Inflammatory macrophage (primary cell): ENCODE measurements around the gene SDHC.
"Not testable (repeated sequence)": the region's sequence is repeated elsewhere in the genome, so short reads cannot be mapped to it uniquely, and the experiment has no call there.

Source experiments
- DNase-seq, 2 donors: peaks; one replicate each; pipeline ENCODE4 v3.0.0-alpha.2; 2020 to 2022

The SDHC gene

GRCh38 chr1:161388639-161389038 is 74.5 kb downstream of the SDHC start:
- no peak for DNase-seq

DNA sequence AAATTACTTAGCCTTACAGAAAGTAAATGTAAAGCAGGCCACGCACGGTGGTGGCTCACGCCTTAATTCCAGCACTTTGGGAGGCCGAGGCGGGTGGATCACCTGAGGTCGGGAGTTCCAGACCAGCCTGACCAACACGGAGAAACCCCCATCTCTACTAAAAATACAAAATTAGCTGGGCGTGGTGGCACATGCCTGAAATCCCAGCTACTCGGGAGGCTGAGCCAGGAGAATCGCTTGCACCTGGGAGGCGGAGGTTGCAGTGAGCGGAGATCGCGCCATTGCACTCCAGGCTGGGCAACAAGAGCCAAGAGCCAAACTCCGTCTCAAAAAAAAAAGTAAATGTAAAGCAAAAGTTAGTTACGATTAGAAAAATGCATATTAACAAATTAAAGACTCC is 75.0 kb downstream of the SDHC start:
- DNase-seq: not testable (repeated sequence)

DNA sequence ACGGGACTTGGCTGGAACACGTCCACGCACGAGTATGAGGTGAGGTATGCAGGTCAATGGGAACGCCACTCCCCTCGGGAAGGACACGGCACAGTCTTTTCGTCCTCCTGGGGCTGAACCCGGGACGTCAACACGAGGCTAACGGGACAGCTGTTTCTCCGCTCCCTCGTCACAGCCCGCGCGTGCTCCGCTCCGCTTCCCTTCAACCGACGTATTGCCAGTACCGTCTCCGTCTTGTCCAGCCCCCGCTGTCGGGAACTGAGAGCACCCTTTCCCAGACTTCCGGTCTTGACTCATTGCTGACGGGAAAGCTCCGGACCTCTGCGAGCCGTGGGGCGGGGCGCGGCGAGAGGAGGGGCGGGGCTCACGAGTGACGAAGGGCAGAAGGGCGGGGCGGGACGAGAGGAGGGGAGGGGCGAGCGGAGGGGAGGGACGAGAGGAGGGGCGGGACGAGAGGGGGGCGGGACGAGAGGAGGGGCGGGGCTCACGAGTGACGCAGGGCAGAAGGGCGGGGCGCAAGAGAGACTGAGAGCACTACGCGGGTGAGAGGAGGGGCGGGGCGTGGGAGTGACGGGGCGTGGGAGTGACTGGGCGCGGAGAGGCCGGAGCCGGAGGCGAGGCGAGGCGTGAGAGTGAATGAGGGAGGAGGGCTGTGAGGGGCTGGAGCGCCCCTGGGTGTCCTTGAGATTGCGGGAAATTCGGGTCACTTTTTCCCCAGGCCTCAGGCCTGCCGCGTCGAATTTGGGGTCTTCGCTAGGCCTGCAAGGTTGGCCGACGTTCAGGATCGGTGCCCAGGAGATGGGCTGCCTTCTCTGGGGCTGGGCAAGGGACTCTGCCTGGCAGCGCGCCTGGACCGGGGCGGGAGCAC is 75.7 kb downstream of the SDHC start:
- peak; percentile 97 to 98 for DNase-seq

DNA sequence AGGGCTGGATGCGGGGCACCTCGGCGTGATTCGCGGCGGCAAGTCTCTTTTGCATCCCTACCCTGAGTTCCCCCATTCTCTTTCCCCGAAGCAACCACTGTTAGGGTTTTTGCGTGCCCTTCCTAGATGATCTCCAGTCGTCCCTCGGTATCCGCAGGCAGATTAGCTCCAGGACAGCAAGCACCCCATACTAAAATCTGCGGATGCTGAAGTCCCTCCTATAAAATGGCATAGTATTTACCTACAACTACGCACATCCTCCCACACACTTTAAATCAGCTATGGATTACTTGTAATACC is 76.3 kb downstream of the SDHC start:
- DNase-seq: no peak

- DNase-seq: not testable (repeated sequence)
Measured at GRCh38 chr1:161391136-161391535, 77.0 kb downstream of the SDHC start.

GRCh38 chr1:161391611-161392010 is 77.4 kb downstream of the SDHC start:
- DNase-seq: no peak

DNA sequence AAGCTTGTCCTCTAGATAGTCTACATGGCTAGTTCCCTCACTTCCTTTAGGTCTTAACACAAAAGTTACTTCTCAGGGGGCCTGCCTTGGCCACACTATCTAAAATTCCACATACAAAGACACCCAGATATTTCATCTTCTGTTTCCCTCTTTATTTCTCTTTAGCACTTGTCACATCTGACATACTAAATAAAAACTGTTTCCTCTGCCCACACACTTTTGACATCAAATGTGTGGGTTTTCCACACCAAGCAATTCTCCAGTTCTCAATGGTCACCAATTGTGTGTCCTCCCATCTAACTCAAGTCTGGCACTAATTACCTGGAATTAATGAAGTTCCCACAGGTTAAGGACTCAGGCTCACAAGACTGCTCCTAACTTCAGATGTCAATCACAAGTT is 79.0 kb downstream of the SDHC start:
- peak; percentile 25 to 47 for DNase-seq

GRCh38 chr1:161397038-161397437 is 82.9 kb downstream of the SDHC start:
- not testable (repeated sequence) for DNase-seq

- DNase-seq: no peak
Measured at GRCh38 chr1:161398900-161399256, 84.7 kb downstream of the SDHC start.

DNA sequence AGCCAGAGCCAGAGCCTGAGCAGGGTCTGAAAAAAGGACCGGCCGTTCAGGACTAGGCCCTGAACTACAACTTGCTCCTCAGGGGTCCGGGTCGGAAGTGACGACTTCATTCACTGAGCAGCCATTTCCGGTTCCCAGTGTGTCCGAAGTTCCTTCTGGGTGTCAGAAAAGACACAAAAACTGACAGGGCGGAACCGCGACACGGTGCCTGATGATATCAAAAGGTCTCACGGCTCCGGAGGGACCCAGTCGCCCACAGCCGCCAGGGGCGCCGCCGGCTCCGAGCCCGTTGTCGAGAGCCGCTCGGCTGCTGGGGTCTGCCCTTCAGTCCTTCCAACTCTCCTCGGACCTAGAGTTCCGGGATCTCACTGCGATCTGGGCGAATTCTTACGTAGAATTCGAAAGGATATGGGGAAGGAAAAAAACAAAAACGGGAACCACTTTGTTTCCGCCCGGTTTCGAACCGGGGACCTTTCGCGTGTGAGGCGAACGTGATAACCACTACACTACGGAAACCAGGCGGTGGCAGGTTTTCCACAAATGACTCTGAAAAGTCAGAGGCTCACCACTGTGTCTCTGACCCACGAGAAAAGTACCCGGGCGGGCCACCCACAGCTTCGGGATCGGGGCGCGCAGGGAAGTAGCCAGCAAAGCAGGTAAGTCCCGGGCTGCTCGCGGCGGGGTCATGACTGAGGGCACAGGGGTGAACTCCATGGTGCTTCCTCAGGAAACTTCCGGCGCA is 85.2 kb downstream of the SDHC start:
- DNase-seq: peak; percentile 91 to 96

DNA sequence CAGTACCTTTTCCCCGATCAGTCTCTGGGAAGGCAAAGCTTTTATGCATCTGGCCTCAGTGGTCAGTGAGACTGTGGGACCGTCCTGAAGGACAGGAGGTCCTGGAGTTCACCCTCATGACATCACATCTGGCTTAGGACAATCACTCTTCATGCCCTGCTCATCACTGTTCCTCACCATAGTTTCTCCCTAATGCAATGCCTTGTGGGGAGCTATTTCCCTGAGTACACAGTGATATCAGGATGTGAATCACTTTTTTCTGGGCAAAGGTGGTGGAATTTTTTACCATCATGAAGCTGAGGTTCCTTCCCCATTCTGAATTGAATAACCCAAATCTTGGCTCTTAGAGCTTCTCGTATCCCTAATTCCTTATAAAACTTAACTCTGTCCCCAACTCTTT is 88.3 kb downstream of the SDHC start:
- no peak for DNase-seq

DNA sequence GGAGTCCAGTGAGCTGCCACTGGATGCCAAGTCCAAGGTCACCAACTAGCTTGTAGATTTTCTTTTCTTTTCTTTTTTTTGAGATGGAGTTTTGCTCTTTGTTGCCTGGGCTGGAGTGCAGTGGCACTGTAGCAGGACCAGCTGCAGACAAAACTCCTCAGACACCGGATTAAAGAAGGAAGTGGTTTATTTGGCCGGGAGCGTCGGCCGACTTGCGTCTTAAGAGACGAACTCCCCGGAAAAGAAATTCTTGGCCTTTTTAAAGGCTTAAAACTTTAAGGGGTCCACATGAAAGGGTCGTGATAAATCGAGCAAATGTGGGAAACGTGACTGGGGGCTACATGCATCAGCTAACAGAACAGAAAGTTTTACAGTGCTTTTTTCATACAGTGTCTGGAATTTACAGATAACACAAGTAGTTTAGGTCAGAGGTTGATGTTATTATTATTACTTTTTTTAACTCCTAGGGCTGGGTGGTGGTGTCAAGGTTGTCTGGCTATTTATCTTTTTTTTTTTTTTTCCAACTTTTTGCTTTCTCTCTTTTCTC is 89.9 kb downstream of the SDHC start:
- DNase-seq: no peak

- not testable (repeated sequence) for DNase-seq
Measured at GRCh38 chr1:161406551-161406950, 92.4 kb downstream of the SDHC start.

- no peak for DNase-seq
Measured at GRCh38 chr1:161407451-161407985, 93.3 kb downstream of the SDHC start.

DNA sequence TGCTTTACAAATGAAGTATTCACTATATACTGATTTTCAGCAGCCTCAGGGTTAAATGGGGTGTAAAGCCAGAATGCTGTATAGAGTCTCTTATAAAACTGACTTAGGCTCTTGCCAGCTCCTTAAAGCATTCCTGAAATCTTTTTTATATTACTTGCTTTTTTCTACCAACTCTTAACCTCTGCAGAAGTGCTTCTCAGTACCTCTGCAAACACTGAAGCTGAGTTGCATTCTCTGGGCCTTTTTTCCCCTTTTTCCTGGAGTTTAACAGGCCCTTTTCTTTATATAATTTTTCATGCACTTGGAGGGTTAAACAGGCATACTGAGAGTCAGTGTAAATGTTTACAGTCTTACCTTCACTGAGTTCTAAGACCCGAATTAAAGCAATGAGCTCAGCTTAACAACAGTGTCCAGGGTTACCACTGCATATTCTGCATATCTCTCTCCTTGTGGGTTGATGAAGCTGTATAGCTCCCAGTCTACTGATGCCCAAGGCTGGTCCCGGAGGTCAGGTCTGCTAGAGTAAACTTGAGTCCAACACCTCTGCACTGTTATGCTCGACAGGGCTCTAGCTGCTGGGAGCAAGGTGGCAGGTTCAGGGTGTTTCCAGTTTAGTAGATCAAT is 94.4 kb downstream of the SDHC start:
- DNase-seq: no peak

- DNase-seq: not testable (repeated sequence)
Measured at GRCh38 chr1:161409848-161410635, 95.9 kb downstream of the SDHC start.

GRCh38 chr1:161410636-161410970 is 96.4 kb downstream of the SDHC start:
- DNase-seq: not testable (repeated sequence)
